NCI-H1105 (cell line): ENCODE data around the gene FGD3.
A peak's percentile ranks its signal among the peaks of the same experiment; 100 is the strongest.

Source experiments
- DNase-seq: peaks from one replicate; lab custom pipeline; 2025; lab: John Stamatoyannopoulos, UW

Gene FGD3

GRCh38 chr9:93052791-93053540, 105.6 kb downstream of the FGD3 start:
- peak; percentile 9 for DNase-seq

- DNase-seq, result no peak
These were observed 106.5 kb downstream of the FGD3 start for GRCh38 chr9:93053781-93054331.

GRCh38 chr9:93054758-93055704, 107.7 kb downstream of the FGD3 start:
- no peak for DNase-seq

GRCh38 chr9:93057042-93057702, 109.8 kb downstream of the FGD3 start:
- DNase-seq, result no peak

GRCh38 chr9:93057703-93058354, 110.5 kb downstream of the FGD3 start:
- DNase-seq, result no peak

- DNase-seq, result no peak
These were observed 111.2 kb downstream of the FGD3 start, which contains the start of gene SUSD3 for GRCh38 chr9:93058355-93059010. Gene SUSD3 (plus strand): TSS chr9:93058701. CDS start chr9:93058743, 42 bp downstream.

GRCh38 chr9:93059011-93059714, 111.8 kb downstream of the FGD3 start:
- DNase-seq, result no peak

- DNase-seq, result no peak
These were observed 112.6 kb downstream of the FGD3 start for GRCh38 chr9:93059715-93060578.

- no peak for DNase-seq
These were observed 113.5 kb downstream of the FGD3 start for GRCh38 chr9:93060746-93061259.

GRCh38 chr9:93061260-93061751, 114.0 kb downstream of the FGD3 start:
- no peak for DNase-seq

GRCh38 chr9:93061791-93062763, 114.8 kb downstream of the FGD3 start:
- no peak for DNase-seq

- no peak for DNase-seq
These were observed 117.2 kb downstream of the FGD3 start for GRCh38 chr9:93064392-93065134.

- no peak for DNase-seq
These were observed 117.9 kb downstream of the FGD3 start for GRCh38 chr9:93065135-93065720.

GRCh38 chr9:93066978-93067603, 119.8 kb downstream of the FGD3 start:
- no peak for DNase-seq

GRCh38 chr9:93068956-93069355, 121.6 kb downstream of the FGD3 start:
- no peak for DNase-seq

GRCh38 chr9:93071464-93071863, 124.1 kb downstream of the FGD3 start:
- no peak for DNase-seq
